K562 (cell line): ENCODE results near the gene NHSL2. TPM values are rescaled to one million over a fixed set of nuclear protein-coding genes. Genes with fewer than 3 reads are reported as not detected.

Experiments used
- BCOR ChIP-seq: fragments of 450-650 bp; IDR thresholded peaks from 2 replicates; pipeline ENCODE4 v1.6.1; 2016
- EP400 ChIP-seq: fragments of 450-650 bp; IDR thresholded peaks from 2 replicates; pipeline ENCODE4 v1.6.1; 2017; ENCODE audit warnings: antibody characterized with exemption, mild to moderate bottlenecking, moderate library complexity
- FIP1L1 ChIP-seq: fragments of 200-400 bp; formaldehyde crosslinking; IDR thresholded peaks from 2 replicates; pipeline ENCODE4 v1.6.1; 2018; ENCODE audit warnings: mild to moderate bottlenecking, low read depth, low read length; ENCODE audit not compliant: poor library complexity, severe bottlenecking
- MTA3 ChIP-seq: fragments of 450-650 bp; formaldehyde crosslinking; IDR thresholded peaks from 2 replicates; pipeline ENCODE4 v1.6.1; 2017; ENCODE audit warnings: mild to moderate bottlenecking, borderline replicate concordance
- RAD21 ChIP-seq, 2 experiments: fragments of 250-450 bp in 1 of 2; fragments of 450-650 bp in 1 of 2; sonication (Bioruptor Pico) in 1 of 2; formaldehyde crosslinking in 1 of 2; IDR thresholded peaks in 1 of 2; conservative IDR thresholded peaks in 1 of 2; 2 replicates each; pipeline versions ENCODE4 v1.4.0 to v1.8.0; 2020 to 2022; ENCODE audit warnings: mild to moderate bottlenecking in 2 of 2, moderate library complexity in 1 of 2
- RUNX1 ChIP-seq: sonication (generic); IDR thresholded peaks from 2 replicates; pipeline ENCODE4 v1.6.1; 2016; ENCODE audit warnings: antibody characterized with exemption, low read depth
- ZBTB8A ChIP-seq: fragments of 450-650 bp; IDR thresholded peaks from 2 replicates; pipeline ENCODE4 v1.6.1; 2018; ENCODE audit warnings: mild to moderate bottlenecking, moderate library complexity; ENCODE audit not compliant: partially characterized antibody
- ZNF12 ChIP-seq: sonication (generic); formaldehyde crosslinking; IDR thresholded peaks from 2 replicates; pipeline ENCODE4 v1.4.0; 2020; ENCODE audit warnings: mild to moderate bottlenecking, missing genetic modification reagents
- ZNF175 ChIP-seq: fragments of 200-800 bp; sonication (Bioruptor generic); IDR thresholded peaks from 2 replicates; pipeline ENCODE4 v1.6.1; 2016; ENCODE audit warnings: low read depth, mild to moderate bottlenecking, missing genetic modification characterization, missing compliant biosample characterization
- ZNF583 ChIP-seq: fragments of 250-450 bp; sonication (Bioruptor Pico); IDR thresholded peaks from 2 replicates; pipeline ENCODE4 v1.4.0; 2020
- polyA plus RNA-seq, 8 experiments: library from polyadenylated mRNA; depleted of rRNA in 4 of 8; stranded (reverse) in 5 of 8; unstranded in 3 of 8; fragments of >200 nt; fragmentation: Nextera tagmentation in 2 of 8; fragmentation: Illumina TruSeq in 1 of 8; extraction: Ambion mirVana in 2 of 8; extraction: Trizol in 1 of 8; gene quantifications; 2 replicates each; pipeline versions ENCODE4 v1.2.1 to v1.2.3, GENCODE V29; 2011 to 2014; ENCODE audit warnings: inconsistent platforms in 1 of 8, missing spikeins in 1 of 8
- total RNA-seq, 7 experiments: library from RNA; depleted of rRNA in 6 of 7; stranded (reverse); fragments of >200 nt in 6 of 7; fragmentation: Illumina TruSeq in 2 of 7; extraction: Trizol in 2 of 7; gene quantifications; 2 replicates each; pipeline versions ENCODE4 v1.2.1 to v1.2.3, GENCODE V29; 2011 to 2021; ENCODE audit warnings: low replicate concordance in 1 of 7
- TF ChIP-seq, protein P1 (sequence below), 3 experiments: IDR thresholded peaks in 2 of 3; conservative IDR thresholded peaks in 1 of 3; 2 replicates each; pipeline ENCODE4 v1.5.1; 2011 to 2012; ENCODE audit warnings: low read length in 3 of 3, mild to moderate bottlenecking in 3 of 3, control low read depth in 2 of 3, improper control_type of control experiment in 1 of 3, inconsistent platforms in 1 of 3, low read depth in 1 of 3, mixed read lengths in 1 of 3, moderate library complexity in 1 of 3; ENCODE audit not compliant: insufficient read depth in 2 of 3
- TF ChIP-seq, protein P2 (sequence below): IDR thresholded peaks from 2 replicates; pipeline ENCODE4 v1.6.1; 2011; ENCODE audit not compliant: insufficient read length; ENCODE audit errors: extremely low read depth

The NHSL2 gene
- total and polyA plus RNA-seq, 9 of the 15 experiments (the other 6 are each of a cell fraction or from before 2014, with no cell fraction given): 0.02 TPM; not detected in 8

DNA sequence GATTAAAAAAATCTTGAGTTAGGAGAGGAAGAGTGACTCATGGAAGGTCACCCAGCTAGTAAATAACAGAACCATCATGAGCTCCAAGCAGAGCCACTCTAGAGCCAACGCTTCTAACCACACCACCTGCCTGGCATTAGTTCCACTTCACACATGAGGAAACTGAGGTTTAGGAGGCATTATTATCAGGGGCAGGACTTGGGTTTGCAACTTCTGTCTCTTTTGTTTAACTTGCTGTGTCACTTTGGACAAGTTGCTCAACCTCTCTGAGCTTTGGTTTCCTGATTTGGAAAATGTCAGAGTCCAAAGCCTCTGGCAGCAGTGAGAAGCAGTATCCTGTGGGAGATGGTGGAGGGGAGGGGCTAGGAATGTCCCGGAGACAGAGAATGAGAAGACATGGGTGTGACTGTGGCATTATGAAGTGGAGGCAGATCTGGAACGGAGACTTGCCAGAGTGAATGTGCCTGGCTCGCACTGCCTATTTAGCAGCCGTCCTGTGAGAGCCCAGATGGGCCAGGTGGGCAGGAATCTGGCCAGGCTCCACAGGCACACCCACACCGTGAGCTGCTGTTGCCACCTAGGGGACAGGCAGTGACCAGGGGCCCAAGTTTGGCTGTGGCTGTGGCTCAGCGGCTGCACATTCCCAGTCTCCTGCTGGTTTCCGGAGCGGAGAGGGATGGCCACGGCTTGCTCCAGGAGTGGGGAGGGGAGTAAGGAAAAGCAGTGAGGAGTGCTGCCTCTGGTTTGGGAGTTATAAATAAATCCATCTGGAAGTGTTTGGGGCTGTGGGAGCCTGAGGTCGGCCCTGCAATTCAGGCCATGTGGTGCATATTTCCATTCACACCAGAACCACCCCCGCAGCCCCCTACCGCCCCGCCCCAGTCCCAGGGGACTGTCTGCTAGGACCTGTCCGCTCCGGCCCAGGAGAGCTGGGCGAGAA is 93.4 kb downstream of the NHSL2 start (continued):
- TF ChIP-seq ZBTB8A (no peak), ZNF583 (CRISPR knock-in tag) (no peak), RUNX1 (no peak), RAD21 (CRISPR knock-in tag; conservative IDR thresholded peaks at IDR 0.05 in 1 of 2, IDR thresholded peaks at IDR 0.05 in 1 of 2) (peak in 1 of 2 experiments; percentile 12; a peak in 1 of 4 replicates), ZNF12 (CRISPR knock-in tag) (no peak), BCOR (peak; percentile 34; the same call in 1 of the 2 replicates), EP400 (no peak), MTA3 (no peak), FIP1L1 (no peak), ZNF175 (CRISPR knock-in tag) (no peak)
- TF ChIP-seq, protein P1, sequence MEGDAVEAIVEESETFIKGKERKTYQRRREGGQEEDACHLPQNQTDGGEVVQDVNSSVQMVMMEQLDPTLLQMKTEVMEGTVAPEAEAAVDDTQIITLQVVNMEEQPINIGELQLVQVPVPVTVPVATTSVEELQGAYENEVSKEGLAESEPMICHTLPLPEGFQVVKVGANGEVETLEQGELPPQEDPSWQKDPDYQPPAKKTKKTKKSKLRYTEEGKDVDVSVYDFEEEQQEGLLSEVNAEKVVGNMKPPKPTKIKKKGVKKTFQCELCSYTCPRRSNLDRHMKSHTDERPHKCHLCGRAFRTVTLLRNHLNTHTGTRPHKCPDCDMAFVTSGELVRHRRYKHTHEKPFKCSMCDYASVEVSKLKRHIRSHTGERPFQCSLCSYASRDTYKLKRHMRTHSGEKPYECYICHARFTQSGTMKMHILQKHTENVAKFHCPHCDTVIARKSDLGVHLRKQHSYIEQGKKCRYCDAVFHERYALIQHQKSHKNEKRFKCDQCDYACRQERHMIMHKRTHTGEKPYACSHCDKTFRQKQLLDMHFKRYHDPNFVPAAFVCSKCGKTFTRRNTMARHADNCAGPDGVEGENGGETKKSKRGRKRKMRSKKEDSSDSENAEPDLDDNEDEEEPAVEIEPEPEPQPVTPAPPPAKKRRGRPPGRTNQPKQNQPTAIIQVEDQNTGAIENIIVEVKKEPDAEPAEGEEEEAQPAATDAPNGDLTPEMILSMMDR (IDR thresholded peaks at IDR 0.05 in 2 of 3, conservative IDR thresholded peaks at IDR 0.05 in 1 of 3; ENCODE audit: insufficient read depth in 2 of 3, low read depth in 1 of 3, low read length in 3 of 3): peak; percentile 15 to 30 (median 29); a peak in 4 of 6 replicates
- TF ChIP-seq, protein P2, sequence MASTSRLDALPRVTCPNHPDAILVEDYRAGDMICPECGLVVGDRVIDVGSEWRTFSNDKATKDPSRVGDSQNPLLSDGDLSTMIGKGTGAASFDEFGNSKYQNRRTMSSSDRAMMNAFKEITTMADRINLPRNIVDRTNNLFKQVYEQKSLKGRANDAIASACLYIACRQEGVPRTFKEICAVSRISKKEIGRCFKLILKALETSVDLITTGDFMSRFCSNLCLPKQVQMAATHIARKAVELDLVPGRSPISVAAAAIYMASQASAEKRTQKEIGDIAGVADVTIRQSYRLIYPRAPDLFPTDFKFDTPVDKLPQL: no peak
